Psoas muscle (tissue), 8 donors: Measurements from ENCODE around the gene ASTN2. TPM values are rescaled to one million over a fixed set of nuclear protein-coding genes. Genes with fewer than 3 reads are reported as not detected.

Experiments used
- ATAC-seq, 4 donors: fragments of 200-7000 bp; cut with Tn5 transposase; one replicate each; pipeline ENCODE4 v1.9.1; 2020; ENCODE audit warnings: moderate library complexity in 3 of 4, mild to moderate bottlenecking in 2 of 4
- DNase-seq, 2 donors: peaks; one replicate each; pipeline ENCODE4 v3.0.0-alpha.2; 2020
- H3K27ac ChIP-seq: fragments of 200-600 bp; one replicate; pipeline ENCODE4 v1.8.0; 2022
- H3K27me3 ChIP-seq, 3 donors: fragments of 200-600 bp in 1 of 3; one replicate each; pipeline versions ENCODE4 v1.6.1 to v1.8.0; 2013 to 2022; ENCODE audit warnings: low read length in 2 of 3, mild to moderate bottlenecking in 2 of 3, moderate library complexity in 1 of 3; ENCODE audit not compliant: insufficient read depth in 3 of 3
- H3K36me3 ChIP-seq, 2 donors: fragments of 200-600 bp in 1 of 2; one replicate each; pipeline versions ENCODE4 v1.6.1 to v1.8.0; 2013 to 2022; ENCODE audit warnings: low read depth in 1 of 2, mild to moderate bottlenecking in 1 of 2, moderate library complexity in 1 of 2; ENCODE audit not compliant: insufficient read depth in 1 of 2
- H3K4me1 ChIP-seq: fragments of 200-600 bp; one replicate; pipeline ENCODE4 v1.8.0; 2022
- H3K4me3 ChIP-seq: fragments of 200-600 bp; one replicate; pipeline ENCODE4 v1.8.0; 2022; ENCODE audit warnings: mild to moderate bottlenecking
- H3K9me3 ChIP-seq: fragments of 200-600 bp; one replicate; pipeline ENCODE4 v1.8.0; 2022
- CTCF ChIP-seq: fragments of 200-600 bp; IDR thresholded peaks from one replicate; pipeline ENCODE4 v1.8.0; 2022; ENCODE audit warnings: antibody characterized with exemption
- WGBS, 3 donors: extraction: QIAGEN DNeasy Blood & Tissue Kit; methylation state at CpG; one replicate each; pipeline versions ENCODE4 v1.1.6 to v1.1.7; 2013; 5-methylcytosine and 5-hydroxymethylcytosine counted together
- intact Hi-C, 2 donors: fragments of 100-400 bp; cut with DNase I; formaldehyde crosslinking; loops; one replicate each; pipeline versions ENCODE4 v1.11.0 to v1.14.2; 2022
- polyA plus RNA-seq, 3 donors: library from polyadenylated mRNA; stranded (reverse); fragments of 200-250 nt; gene quantifications; one replicate each; pipeline ENCODE4 v1.2.3, GENCODE V29; 2013
- total RNA-seq, 4 donors: library from RNA; stranded (reverse); fragmentation: NEBNext Ultra II Directional in 2 of 4; extraction: Animal tissue kit (Norgen Biotek cat#: 25700) in 2 of 4; gene quantifications; one replicate each; pipeline versions ENCODE4 v1.2.1 to v1.2.4, GENCODE V29; 2021 to 2023
- donor health status: healthy with polysubstance abuse.
- donor health status: DM: no; HTN: no; CAD: no; lungs with moderate emphysema.
- donor health status: Bipolar disorder and iron deficiency.
- donor health status: healthy.
- donor health status: DM: yes; HTN: yes; CAD: no.
- donor health status: DM: no; HTN: no; CAD: no.
- donor health status: DM: no; HTN: no; CAD: no.
- donor health status: DM: yes; HTN: yes; CAD: no.

ASTN2 gene
- total and polyA plus RNA-seq, 7 donors, result 2.0 to 10.3 (median 3.3) TPM

DNA sequence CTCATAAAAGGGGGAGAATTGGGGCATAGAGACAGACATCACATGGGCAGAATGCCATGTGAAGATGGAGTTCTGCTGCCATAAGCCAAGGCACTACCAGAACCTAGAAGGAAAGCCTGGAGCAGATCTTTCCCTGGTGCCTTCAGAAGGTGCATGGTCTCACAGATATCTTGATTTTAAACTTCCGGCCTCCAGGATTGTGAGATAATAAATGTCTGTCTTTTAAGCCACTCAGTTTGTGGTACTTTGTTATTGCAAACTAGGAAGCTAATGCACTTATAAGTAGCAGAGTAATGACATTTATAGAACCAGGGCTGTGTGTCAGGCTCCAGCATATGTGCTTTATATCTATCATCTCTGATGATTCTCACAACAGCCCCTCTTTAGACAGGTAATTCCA is 130.4 kb downstream of the ASTN2 start:
- H3K36me3 ChIP-seq, result no peaks in the 10 kb centered on the region
- ATAC-seq (no peak), DNase-seq (no peak)
- TF ChIP-seq CTCF, result no peak
- no peak overlapping the region for H3K4me3 ChIP-seq
- H3K4me1 ChIP-seq, result no peaks in the 10 kb centered on the region
- H3K27ac ChIP-seq, result no peak overlapping the region
- no peaks in the 10 kb centered on the region for H3K9me3 ChIP-seq
- intact Hi-C loops, result no loop called here
- 89 to 96% (median 96%) methylated on average over 1 of the region's 1 CpG for WGBS, 3 donors
- no peaks in the 10 kb centered on the region for H3K27me3 ChIP-seq

- 43 to 80% (median 59%) methylated on average over 2 of the region's 2 CpGs for WGBS, 3 donors
- Histone ChIP-seq H3K4me3 (no peak overlapping the region), H3K4me1 (no peaks in the 10 kb centered on the region), H3K36me3 (no peaks in the 10 kb centered on the region), H3K9me3 (no peaks in the 10 kb centered on the region), H3K27ac (no peak overlapping the region), H3K27me3 (no peaks in the 10 kb centered on the region)
- no peak for TF ChIP-seq CTCF
- intact Hi-C loops, result no loop called here
- DNase-seq (no peak), ATAC-seq (no peak)
These were observed 132.3 kb downstream of the ASTN2 start for GRCh38 chr9:117282541-117282940.

- WGBS, 3 donors, result 40 to 57% (median 57%) methylated on average over 7 of the region's 7 CpGs
- Histone ChIP-seq H3K9me3 (no peaks in the 10 kb centered on the region), H3K4me1 (no peaks in the 10 kb centered on the region), H3K36me3 (no peaks in the 10 kb centered on the region), H3K4me3 (no peak overlapping the region), H3K27me3 (no peaks in the 10 kb centered on the region), H3K27ac (no peak overlapping the region)
- ATAC-seq, result no peak
- no peak for DNase-seq
- intact Hi-C loops, result no loop called here
- no peak for TF ChIP-seq CTCF
These were observed 136.3 kb downstream of the ASTN2 start for GRCh38 chr9:117278471-117279035.

GRCh38 chr9:117278020-117278419 is 136.8 kb downstream of the ASTN2 start:
- no peaks in the 10 kb centered on the region for H3K36me3 ChIP-seq
- no peaks in the 10 kb centered on the region for H3K9me3 ChIP-seq
- ATAC-seq (no peak), DNase-seq (no peak)
- intact Hi-C loops, result no loop called here
- H3K27me3 ChIP-seq, result no peaks in the 10 kb centered on the region
- H3K27ac ChIP-seq, result no peak overlapping the region
- H3K4me1 ChIP-seq, result no peaks in the 10 kb centered on the region
- no peak for TF ChIP-seq CTCF
- WGBS, 3 donors, result 52 to 68% (median 53%) methylated on average over 4 of the region's 4 CpGs
- H3K4me3 ChIP-seq, result no peak overlapping the region

DNA sequence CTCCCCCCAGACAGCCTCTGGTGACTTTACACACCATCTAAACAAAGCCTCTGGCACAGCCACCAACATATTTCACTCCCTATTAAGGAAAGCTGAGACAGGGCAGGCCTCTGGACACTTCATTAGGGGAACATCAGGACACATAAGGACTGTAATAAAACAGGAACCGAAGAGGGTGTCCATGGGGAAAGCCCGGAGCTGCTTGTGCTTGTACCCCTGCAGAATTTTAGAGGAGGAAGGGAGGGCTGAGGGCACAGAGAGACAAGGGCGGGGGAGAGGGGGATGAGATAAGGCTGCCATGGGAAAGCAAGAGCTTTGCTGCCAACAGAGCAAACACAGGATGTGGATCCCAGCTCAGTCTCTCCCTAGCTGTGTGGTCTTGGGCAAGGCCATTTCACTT is 138.4 kb downstream of the ASTN2 start:
- ATAC-seq, result no peak
- 47 to 63% (median 48%) methylated on average over 3 of the region's 3 CpGs for WGBS, 3 donors
- Histone ChIP-seq H3K9me3 (no peaks in the 10 kb centered on the region), H3K36me3 (no peaks in the 10 kb centered on the region), H3K4me3 (no peak overlapping the region), H3K27me3 (no peaks in the 10 kb centered on the region), H3K4me1 (no peaks in the 10 kb centered on the region), H3K27ac (no peak overlapping the region)
- no peak for DNase-seq
- no peak for TF ChIP-seq CTCF
- intact Hi-C loops, result no loop called here
